OCI-LY7 (cell line): ENCODE measurements around the gene PPFIA3. TPM values are rescaled to one million over a fixed set of nuclear protein-coding genes. Genes with fewer than 3 reads are reported as not detected.

Experiments used
- BruUV-seq: library from RNA; stranded (reverse); fragments of 400-500 nt; replicated peaks from 2 replicates; lab custom pipeline; 2021; lab: Mats Ljungman, UMichigan
- CTCF ChIA-PET: fragments of 300-600 bp; sonication (Branson Sonifier 250); formaldehyde crosslinking; loops from one replicate; lab custom pipeline; 2022; ENCODE audit warnings: antibody characterized with exemption; ENCODE audit not compliant: unreplicated experiment; lab: Charles Lee
- POLR2A ChIA-PET: fragments of 300-600 bp; sonication (Branson Sonifier 250); formaldehyde crosslinking; loops from one replicate; lab custom pipeline; 2022; ENCODE audit warnings: antibody characterized with exemption; lab: Charles Lee
- DNase-seq: peaks from one replicate; pipeline ENCODE4 v3.0.0-alpha.2; 2015; ENCODE audit warnings: low spot score
- H2AFZ ChIP-seq: fragments of 200-600 bp; sonication (generic), shearing (Covaris generic); 2 replicates; pipeline ENCODE4 v1.6.1; 2014; ENCODE audit warnings: mild to moderate bottlenecking, antibody characterized with exemption, low read length, moderate library complexity
- H3K27ac ChIP-seq: fragments of 200-600 bp; sonication (generic); 2 replicates; pipeline ENCODE4 v1.5.1; 2014; ENCODE audit warnings: mixed run types, low read depth, mild to moderate bottlenecking, moderate library complexity, low read length, inconsistent platforms; ENCODE audit not compliant: poor library complexity, severe bottlenecking
- H3K36me3 ChIP-seq: fragments of 200-600 bp; sonication (generic); 2 replicates; pipeline ENCODE4 v1.6.1; 2014; ENCODE audit warnings: mild to moderate bottlenecking, antibody characterized with exemption, low read length, moderate library complexity, mixed read lengths; ENCODE audit not compliant: insufficient read depth
- H3K4me1 ChIP-seq: fragments of 200-600 bp; sonication (generic); 2 replicates; pipeline ENCODE4 v1.5.1; 2014; ENCODE audit warnings: mild to moderate bottlenecking, low read length; ENCODE audit not compliant: insufficient read depth, poor library complexity, severe bottlenecking
- H3K4me2 ChIP-seq: fragments of 200-600 bp; sonication (generic); 2 replicates; pipeline ENCODE4 v1.6.1; 2014; ENCODE audit warnings: mild to moderate bottlenecking, low read length
- H3K4me3 ChIP-seq: fragments of 200-600 bp; sonication (generic); 2 replicates; pipeline ENCODE4 v1.5.1; 2014; ENCODE audit warnings: mild to moderate bottlenecking, low read depth, low read length; ENCODE audit not compliant: poor library complexity, severe bottlenecking
- H3K79me2 ChIP-seq: fragments of 200-600 bp; sonication (generic); 2 replicates; pipeline ENCODE4 v1.6.1; 2016; ENCODE audit warnings: low read depth, mild to moderate bottlenecking, low read length, moderate library complexity, mixed read lengths; ENCODE audit not compliant: insufficient read depth
- H3K9me2 ChIP-seq: fragments of 200-600 bp; sonication (generic); 2 replicates; pipeline ENCODE4 v1.6.1; 2016; ENCODE audit warnings: mild to moderate bottlenecking, low read length, mixed read lengths; ENCODE audit not compliant: insufficient read depth
- H3K9me3 ChIP-seq: fragments of 200-600 bp; sonication (generic); 2 replicates; pipeline ENCODE4 v1.6.1; 2014; ENCODE audit warnings: mild to moderate bottlenecking, mixed run types, low read length, mixed read lengths
- H4K20me1 ChIP-seq: fragments of 200-600 bp; sonication (generic); 2 replicates; pipeline ENCODE4 v1.6.1; 2014; ENCODE audit warnings: mild to moderate bottlenecking, antibody characterized with exemption, low read length, moderate library complexity, mixed read lengths; ENCODE audit not compliant: insufficient read depth
- CTCF ChIP-seq: fragments of 200-600 bp; sonication (generic); conservative IDR thresholded peaks from 2 replicates; pipeline ENCODE4 v1.5.1; 2014; ENCODE audit warnings: mild to moderate bottlenecking, antibody characterized with exemption, low read length, moderate library complexity, mixed read lengths
- EZH2phosphoT487 ChIP-seq: fragments of 200-600 bp; sonication (generic); IDR thresholded peaks from 2 replicates; pipeline ENCODE4 v1.6.1; 2018; ENCODE audit warnings: low read depth, borderline replicate concordance, mild to moderate bottlenecking, mixed run types, antibody characterized with exemption, low read length, moderate library complexity, mixed read lengths
- intact Hi-C: fragments of 100-400 bp; cut with micrococcal nuclease; formaldehyde crosslinking; loops from one replicate; pipeline ENCODE4 v1.10.0; 2022; ENCODE audit not compliant: unreplicated experiment
- total RNA-seq, 2 experiments: library from RNA; depleted of rRNA in 1 of 2; stranded (reverse); fragments of >200 nt in 1 of 2; shearing (Covaris generic) in 1 of 2; gene quantifications; 2 replicates each; pipeline ENCODE4 v1.2.3, GENCODE V29; 2014 to 2022

The PPFIA3 gene
- total RNA-seq, 2 experiments from 2014 or later: 17.8 to 21.2 TPM

GRCh38 chr19:49153167-49153809 lies 33.9 kb downstream of the PPFIA3 start:
- TF ChIP-seq EZH2phosphoT487 (no peak), CTCF (no peak)

DNA sequence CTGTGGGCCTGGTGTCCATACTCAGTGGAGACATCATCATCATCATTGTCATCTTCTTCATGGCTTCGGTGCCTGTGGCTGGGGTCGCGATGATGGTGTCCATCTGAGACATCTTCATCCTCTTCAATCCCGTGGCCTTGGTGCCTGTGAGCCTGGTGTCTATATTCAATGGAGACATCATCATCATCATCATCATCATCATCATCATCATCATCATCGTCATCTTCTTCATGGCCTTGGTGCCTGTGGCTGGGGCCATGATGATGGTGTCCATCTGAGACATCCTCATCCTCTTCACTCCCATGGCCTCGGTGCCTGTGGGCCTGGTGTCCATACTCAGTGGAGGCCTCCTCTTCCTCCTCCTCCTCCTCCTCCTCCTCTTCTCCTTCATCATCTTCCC lies 34.9 kb downstream of the PPFIA3 start:
- Histone ChIP-seq H3K4me2 (no peak overlapping the region), H3K9me3 (no peaks in the 10 kb centered on the region), H3K36me3 (no peaks in the 10 kb centered on the region), H3K27ac (no peak overlapping the region), H3K4me1 (peaks cover 16% of the 10 kb centered on the region), H3K79me2 (no peaks in the 10 kb centered on the region), H3K4me3 (no peak overlapping the region), H2AFZ (no peak overlapping the region), H3K9me2 (no peaks in the 10 kb centered on the region), H4K20me1 (no peaks in the 10 kb centered on the region)
- CTCF ChIA-PET: no interaction called here
- BruUV-seq: no TSS peak
- POLR2A ChIA-PET: no interaction called here
- DNase-seq: no peak
- intact Hi-C loops: no loop called here
- no peak for TF ChIP-seq EZH2phosphoT487
- TF ChIP-seq CTCF: no peak

More at GRCh38 chr19:49153167-49153809, 33.9 kb downstream of the PPFIA3 start:
- ChIA-PET POLR2A (interaction anchor here (0.7 kb wide), 1 partner anchor 739 kb away, joined by 3 read pairs; no protein-coding TSS in a partner anchor), CTCF (no interaction called here)
- intact Hi-C loops: no loop called here
- Histone ChIP-seq H3K27ac (no peak overlapping the region), H3K9me3 (no peaks in the 10 kb centered on the region), H2AFZ (no peak overlapping the region), H3K4me3 (no peak overlapping the region), H4K20me1 (no peaks in the 10 kb centered on the region), H3K4me1 (peaks cover 22% of the 10 kb centered on the region), H3K4me2 (no peak overlapping the region), H3K36me3 (no peaks in the 10 kb centered on the region), H3K9me2 (no peaks in the 10 kb centered on the region), H3K79me2 (no peaks in the 10 kb centered on the region)
- DNase-seq: no peak
- BruUV-seq: no TSS peak

GRCh38 chr19:49155005-49155819 lies 35.9 kb downstream of the PPFIA3 start, which contains the start of gene HRC:
HRC (minus strand) TSS chr19:49155396; CDS start chr19:49155237, 159 bp downstream.
- H3K27ac ChIP-seq: no peak within 1 kb of the TSS
- peaks cover 16% of the 10 kb centered on the region for H3K4me1 ChIP-seq
- H3K9me3 ChIP-seq: no peaks in the 10 kb centered on the region
- H3K4me2 ChIP-seq: no peak within 1 kb of the TSS
- H3K36me3 ChIP-seq: no peaks in the 10 kb centered on the region
- H3K9me2 ChIP-seq: no peaks in the 10 kb centered on the region
- no peak within 1 kb of the TSS for H3K4me3 ChIP-seq
- H2AFZ ChIP-seq: no peak within 1 kb of the TSS
- TF ChIP-seq CTCF (no peak), EZH2phosphoT487 (no peak)
- no TSS peak for BruUV-seq
- DNase-seq: no peak
- H4K20me1 ChIP-seq: no peaks in the 10 kb centered on the region
- POLR2A ChIA-PET: no interaction called here
- no peaks in the 10 kb centered on the region for H3K79me2 ChIP-seq
- intact Hi-C loops: no loop called here
- CTCF ChIA-PET: no interaction called here
